HG03575 (cell line): Measurements from ENCODE around the gene ARMS2.

ENCODE experiments used
- ATAC-seq: cut with Tn5 transposase; IDR thresholded peaks from one replicate; pipeline ENCODE4 v1.9.1; 2021; ENCODE audit not compliant: unreplicated experiment, insufficient number of reproducible peaks, low FRiP score; ENCODE audit errors: extremely low read depth

Gene ARMS2

DNA sequence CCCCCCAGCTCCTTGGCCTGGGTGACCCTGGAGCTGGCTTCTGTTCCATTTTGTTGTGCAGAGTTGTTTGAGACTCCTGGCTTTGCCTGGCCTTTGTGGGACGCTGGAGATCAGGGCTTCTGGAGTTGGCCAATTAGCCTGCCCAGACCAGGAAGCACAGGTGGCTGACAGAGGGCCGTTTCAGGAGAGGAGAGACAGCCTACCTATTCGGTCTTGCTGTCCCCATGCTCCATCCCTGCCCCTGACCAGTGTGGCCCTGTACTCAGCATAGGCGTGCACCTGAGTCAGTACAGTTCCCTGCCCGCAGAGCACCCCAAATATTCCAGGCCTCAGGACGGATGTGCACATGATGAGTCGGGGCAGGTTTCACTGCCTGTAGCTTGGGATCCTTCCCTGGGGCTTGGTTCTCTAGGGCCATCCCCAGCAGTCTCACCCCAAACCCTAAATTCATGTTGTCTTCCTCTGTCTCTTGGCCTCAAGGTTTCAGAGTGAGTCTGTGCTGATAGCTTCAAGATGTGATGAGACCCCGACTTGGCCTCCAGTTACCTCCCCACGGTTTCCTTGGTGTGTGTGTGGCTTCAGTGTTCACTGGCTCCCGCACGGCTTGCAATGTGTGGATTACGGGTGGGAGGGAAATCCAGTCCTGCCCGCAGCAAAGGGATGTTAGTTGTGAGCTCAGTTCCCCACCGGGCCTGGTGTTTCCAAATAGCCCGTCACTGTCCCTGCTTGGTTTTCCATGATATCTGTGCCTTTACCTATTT, 51.6 kb downstream of the ARMS2 start:
- ATAC-seq = no peak
